HL-60 (cell line): ENCODE results near the gene VAT1L.

Source experiments
- DNase-seq, 2 experiments: peaks; one replicate each; pipeline ENCODE4 v3.0.0-alpha.2; 2010 to 2020; ENCODE audit warnings: low read depth in 1 of 2, low spot score in 1 of 2
- H3K27ac ChIP-seq: fragments of 250-450 bp; sonication (Bioruptor Pico); replicated peaks from 2 replicates; pipeline ENCODE4 v1.5.1; 2020; ENCODE audit warnings: mild to moderate bottlenecking, moderate library complexity
- H3K27me3 ChIP-seq: fragments of 250-450 bp; sonication (Bioruptor Pico); 2 replicates; pipeline ENCODE4 v1.5.1; 2021; ENCODE audit warnings: mild to moderate bottlenecking, moderate library complexity; ENCODE audit not compliant: insufficient read depth, poor library complexity, severe bottlenecking
- H3K4me3 ChIP-seq: replicated peaks from 2 replicates; pipeline ENCODE4 v1.5.1; 2011; ENCODE audit warnings: mild to moderate bottlenecking, control low read depth, low read length; ENCODE audit not compliant: insufficient read depth
- CTCF ChIP-seq: IDR thresholded peaks from one replicate; pipeline ENCODE4 v1.5.1; 2011; ENCODE audit warnings: low read length, control low read depth, inconsistent platforms; ENCODE audit not compliant: insufficient read depth
- GABPA ChIP-seq: IDR thresholded peaks from 2 replicates; pipeline ENCODE4 v1.6.1; 2012; ENCODE audit warnings: low read depth
- POLR2AphosphoS5 ChIP-seq: IDR thresholded peaks from 2 replicates; pipeline ENCODE4 v1.6.1; 2012; ENCODE audit warnings: low read depth
- REST ChIP-seq: IDR thresholded peaks from 2 replicates; pipeline ENCODE4 v1.6.1; 2012; ENCODE audit warnings: low read depth; ENCODE audit not compliant: insufficient replicate concordance
- SPI1 ChIP-seq: IDR thresholded peaks from 2 replicates; pipeline ENCODE4 v1.6.1; 2012; ENCODE audit warnings: low read depth, mild to moderate bottlenecking, borderline replicate concordance

The VAT1L gene

GRCh38 chr16:77905374-77905920 is 117.1 kb downstream of the VAT1L start:
- TF ChIP-seq CTCF (no peak), SPI1 (no peak), GABPA (no peak), POLR2AphosphoS5 (no peak), REST (no peak)
- no peak overlapping the region for H3K27ac ChIP-seq
- no peak overlapping the region for H3K4me3 ChIP-seq
- no peaks in the 10 kb centered on the region for H3K27me3 ChIP-seq
- DNase-seq = no peak

GRCh38 chr16:77910021-77910420 is 121.7 kb downstream of the VAT1L start:
- no peak for TF ChIP-seq REST
- TF ChIP-seq POLR2AphosphoS5 = no peak
- no peak for TF ChIP-seq CTCF
- no peak for TF ChIP-seq SPI1
- Histone ChIP-seq H3K27ac (no peak overlapping the region), H3K27me3 (no peaks in the 10 kb centered on the region), H3K4me3 (no peak overlapping the region)
- no peak for DNase-seq

GRCh38 chr16:77912617-77913016 is 124.3 kb downstream of the VAT1L start:
- Histone ChIP-seq H3K27me3 (no peaks in the 10 kb centered on the region), H3K4me3 (no peak overlapping the region), H3K27ac (no peak overlapping the region)
- no peak for TF ChIP-seq CTCF
- no peak for TF ChIP-seq POLR2AphosphoS5
- no peak for TF ChIP-seq REST
- TF ChIP-seq GABPA = no peak
- peak; percentile 23; the same call in 1 of the 2 replicates for TF ChIP-seq SPI1
- no peak for DNase-seq
